SK-N-MC (cell line): Measurements from ENCODE around the gene GOLGA7B.

Experiments used
- EZH2 ChIP-seq: fragments of 200-600 bp; sonication (generic); IDR thresholded peaks from one replicate; pipeline ENCODE4 v1.6.1; 2017; ENCODE audit warnings: antibody characterized with exemption
- FOXP2 ChIP-seq: optimal IDR thresholded peaks from 2 replicates; pipeline ENCODE3; 2011; ENCODE audit warnings: mild to moderate bottlenecking, moderate library complexity; ENCODE audit not compliant: insufficient read depth; ENCODE audit errors: extremely low read length, control extremely low read depth
- POLR2AphosphoS5 ChIP-seq: IDR thresholded peaks from 2 replicates; pipeline ENCODE4 v1.6.1; 2012; ENCODE audit warnings: mild to moderate bottlenecking, low read depth, low read length, borderline replicate concordance

GRCh38 chr10:97811958-97812357 lies 37.7 kb upstream of the GOLGA7B start:
- TF ChIP-seq POLR2AphosphoS5: no peak
- TF ChIP-seq EZH2: no peak
- no peak for TF ChIP-seq FOXP2
